GM12801 (cell line): ENCODE data around the gene KBTBD6.

Experiments used
- CTCF ChIP-seq: IDR thresholded peaks from one replicate; pipeline ENCODE4 v1.5.1; 2011; ENCODE audit warnings: control low read depth; ENCODE audit not compliant: insufficient read length; ENCODE audit errors: extremely low read depth

The KBTBD6 gene

GRCh38 chr13:41144576-41144975, 12.0 kb upstream of the KBTBD6 start:
- TF ChIP-seq CTCF: no peak

- no peak for TF ChIP-seq CTCF
These were observed 6.8 kb upstream of the KBTBD6 start for GRCh38 chr13:41139296-41139966.

GRCh38 chr13:41137951-41138350, 5.3 kb upstream of the KBTBD6 start:
- no peak for TF ChIP-seq CTCF

- TF ChIP-seq CTCF: no peak
These were observed 4.6 kb upstream of the KBTBD6 start for GRCh38 chr13:41137241-41137640.

GRCh38 chr13:41136396-41137031, 3.9 kb upstream of the KBTBD6 start:
- TF ChIP-seq CTCF: no peak

- no peak for TF ChIP-seq CTCF
These were observed 1.3 kb upstream of the KBTBD6 start for GRCh38 chr13:41133951-41134350.

GRCh38 chr13:41130356-41130755, 2.2 kb downstream of the KBTBD6 start:
- TF ChIP-seq CTCF: no peak

- no peak for TF ChIP-seq CTCF
These were observed 4.9 kb downstream of the KBTBD6 start for GRCh38 chr13:41127701-41128100.
